Measurements from ENCODE around the gene ULK4.

DNA sequence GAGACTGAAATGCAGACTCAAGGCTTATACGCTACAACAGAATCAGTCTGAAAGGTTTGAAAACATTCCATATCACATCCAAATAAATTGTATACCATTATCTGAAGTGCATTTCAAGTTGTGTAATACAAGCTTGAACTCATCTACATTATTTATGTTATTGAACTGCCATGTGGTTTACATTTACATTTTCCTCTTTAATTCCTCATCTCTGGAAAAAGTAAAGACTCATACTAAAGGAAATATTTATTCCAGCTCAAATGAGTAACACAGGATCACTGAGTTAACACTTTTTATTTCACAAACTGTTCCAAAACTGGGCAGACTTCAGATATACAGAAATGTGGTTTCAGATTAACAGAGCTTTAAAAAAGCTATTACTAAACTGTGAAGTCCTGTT is 282.5 kb downstream of the ULK4 start:
- TF ChIP-seq TCF3 (CRISPR knock-in tag; IDR thresholded peaks at IDR 0.05), result no peak
- TF ChIP-seq ZNF764 (CRISPR knock-in tag; IDR thresholded peaks at IDR 0.05; ENCODE audit: low read depth), result no peak
- no peak for TF ChIP-seq NRF1 (conservative IDR thresholded peaks at IDR 0.05 in 1 of 2, IDR thresholded peaks at IDR 0.05 in 1 of 2)
- TF ChIP-seq POLR2A (conservative IDR thresholded peaks at IDR 0.05), result no peak
- TF ChIP-seq DNMT1 (IDR thresholded peaks at IDR 0.05), result no peak
- no peak for TF ChIP-seq ZBTB8A (IDR thresholded peaks at IDR 0.05; ENCODE audit: partially characterized antibody)
- TF ChIP-seq ZBTB7A (IDR thresholded peaks at IDR 0.05; ENCODE audit: borderline replicate concordance, control insufficient read depth, low read depth, low read length), result no peak
- TF ChIP-seq MTA1 (IDR thresholded peaks at IDR 0.05; ENCODE audit: borderline replicate concordance), result no peak
- TF ChIP-seq ZNF707 (CRISPR knock-in tag; conservative IDR thresholded peaks at IDR 0.05), result no peak

Data from K562 (cell line).